Hippocampal formation (tissue), 2 donors: ENCODE results near the gene TAS2R50.
A peak's percentile ranks its signal among the peaks of the same experiment; 100 is the strongest.

Source experiments
- DNase-seq, 2 donors: peaks; one replicate each; lab custom pipeline; 2025; lab: John Stamatoyannopoulos, UW

TAS2R50 gene

DNA sequence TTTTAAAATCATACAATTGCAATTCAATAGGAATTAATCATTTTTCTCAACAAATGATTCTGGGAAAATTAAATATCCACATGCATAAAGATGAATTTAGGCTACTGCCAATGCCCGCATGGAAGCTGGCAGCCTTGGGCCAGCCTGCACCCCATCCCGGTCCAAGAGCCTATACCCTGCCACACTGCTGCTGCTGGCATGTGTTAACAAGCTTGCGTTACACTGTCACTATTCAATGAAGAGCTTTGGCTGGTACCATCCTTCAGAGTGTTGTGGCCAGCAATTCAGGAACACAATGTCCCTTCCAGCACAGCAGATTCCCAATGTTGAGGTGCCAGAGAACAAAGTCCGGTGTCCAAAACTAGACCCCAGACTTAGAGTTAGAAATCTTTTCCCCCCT, 34.1 kb downstream of the TAS2R50 start:
- DNase-seq = peak; percentile 4 to 20

DNA sequence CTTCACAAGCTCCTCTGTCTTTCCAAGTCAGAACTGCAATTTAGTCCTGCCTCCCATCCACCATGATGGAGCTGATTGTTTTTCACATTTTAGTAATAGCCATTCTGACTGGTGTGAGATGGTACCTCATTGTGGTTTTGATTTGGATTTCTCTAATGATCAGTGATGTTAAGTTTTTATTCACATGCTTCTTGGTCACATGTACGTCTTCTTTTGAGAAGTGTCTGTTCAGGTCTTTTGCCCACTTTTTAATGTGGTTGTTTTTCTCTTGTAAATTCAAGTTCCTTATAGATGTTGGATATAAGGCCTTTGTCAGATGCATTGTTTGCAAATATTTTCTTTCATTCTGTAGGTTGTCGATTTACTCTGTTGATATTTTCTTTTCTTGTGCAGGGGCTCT, 43.5 kb downstream of the TAS2R50 start:
- DNase-seq = no peak

DNA sequence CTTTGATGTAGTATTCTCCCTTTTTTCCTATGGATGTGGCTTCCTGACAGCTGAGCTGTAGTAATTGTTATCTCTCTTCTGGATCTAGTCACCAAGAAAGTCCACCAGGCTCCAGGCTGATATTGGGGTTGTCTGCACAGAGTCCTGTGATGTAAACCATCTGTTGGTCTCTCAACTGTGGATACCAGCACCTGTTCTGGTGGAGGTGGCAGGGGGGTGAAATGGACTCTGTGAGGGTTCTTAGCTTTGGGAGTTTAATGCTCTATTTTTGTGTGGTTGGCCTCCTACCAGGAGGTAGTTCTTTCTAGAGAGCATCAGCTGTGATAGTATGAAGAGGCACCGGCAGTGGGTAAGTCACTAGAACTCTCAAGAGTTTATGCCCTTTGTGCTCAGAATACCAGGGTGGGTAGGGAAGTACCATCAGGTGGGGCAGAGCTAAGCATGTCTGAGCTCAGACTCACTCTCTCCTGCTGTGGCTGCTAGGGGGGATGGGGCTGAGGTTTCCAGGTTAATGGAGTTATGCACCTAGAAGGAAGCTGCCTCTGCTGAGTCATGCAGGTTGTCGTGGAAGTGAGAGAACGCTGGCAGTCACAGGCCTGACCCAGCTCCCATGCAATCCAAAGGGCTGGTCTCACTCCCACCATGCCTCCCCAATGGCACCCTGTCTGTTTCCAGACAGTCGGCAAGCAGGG, 44.6 kb downstream of the TAS2R50 start:
- no peak for DNase-seq

DNA sequence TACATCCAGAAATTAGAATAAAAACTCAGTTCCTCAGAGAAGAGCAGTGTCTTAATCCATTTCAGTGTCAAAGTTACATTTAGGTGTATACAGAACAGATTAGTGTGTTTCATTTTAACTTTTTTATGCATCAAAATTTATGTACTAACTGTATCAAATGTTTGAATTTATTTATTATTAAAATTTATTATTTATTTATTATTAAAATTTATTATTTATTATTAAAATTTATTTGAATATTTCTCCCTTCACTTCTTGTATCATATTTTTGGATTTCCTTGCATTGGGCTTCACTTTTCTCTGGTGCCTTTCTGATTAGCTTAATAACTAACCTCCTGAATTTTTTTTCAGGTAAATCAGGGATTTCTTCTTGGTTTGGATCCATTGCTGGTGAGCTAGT, 45.3 kb downstream of the TAS2R50 start:
- DNase-seq = no peak

DNA sequence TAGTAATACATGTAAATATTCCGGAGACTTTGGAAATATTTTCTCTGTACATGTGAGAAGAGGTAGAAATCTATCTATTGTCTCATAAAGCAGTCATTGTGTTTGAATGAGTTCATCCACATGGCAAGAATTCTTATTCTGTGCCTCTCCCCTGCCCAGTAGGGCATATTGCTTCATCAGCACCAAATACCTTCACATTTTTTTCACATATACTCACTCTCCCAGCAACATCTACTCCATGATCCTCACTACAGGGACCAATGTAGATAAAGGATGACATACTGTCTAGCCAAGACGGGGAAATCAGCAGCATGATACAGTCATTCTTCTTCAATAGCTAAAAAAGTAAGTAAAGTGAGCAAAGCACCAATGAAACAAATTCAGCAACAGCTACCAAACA, 46.3 kb downstream of the TAS2R50 start:
- no peak for DNase-seq

DNA sequence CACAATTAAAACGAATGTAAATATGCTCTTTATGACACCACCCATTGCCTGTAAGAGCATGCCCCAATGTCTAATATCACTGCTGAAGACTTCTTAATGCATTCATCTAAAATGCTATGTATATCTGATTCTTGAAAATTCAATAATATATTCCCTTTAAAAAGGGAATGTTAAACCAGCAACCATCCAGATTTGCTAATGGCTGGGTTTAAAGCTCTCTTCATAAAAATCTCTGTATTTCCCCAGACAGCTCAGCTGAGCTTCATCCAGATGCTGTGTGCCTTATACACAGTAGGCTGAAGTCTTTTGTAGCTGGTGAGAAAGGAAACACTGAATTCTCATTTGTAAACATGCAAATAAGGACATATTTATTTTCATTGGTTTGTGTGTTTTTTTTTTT, 47.5 kb downstream of the TAS2R50 start, which contains the start of gene TAS2R14:
TSS of gene TAS2R14 (minus strand) at position 101 of the 400 bp plus-strand sequence. CDS start at position 45, 56 bp downstream.
- no peak for DNase-seq

DNA sequence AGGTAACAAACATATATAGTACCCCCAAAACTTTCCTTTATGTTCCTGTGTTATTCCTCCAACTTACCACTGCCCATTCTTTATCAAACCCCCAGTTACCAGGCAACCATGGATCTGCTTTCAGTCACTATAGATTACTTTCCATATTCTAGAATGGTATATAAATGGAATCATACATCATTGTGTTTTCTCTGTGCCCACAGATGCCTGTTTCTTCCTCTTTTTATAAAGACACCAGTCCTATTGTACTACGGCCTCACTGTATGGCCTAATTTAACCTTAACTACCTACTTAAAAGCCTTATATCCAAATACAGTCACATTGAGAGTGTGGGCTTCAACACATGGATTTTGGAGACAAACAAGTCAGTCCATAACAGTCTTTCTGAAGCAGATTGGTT, 50.2 kb downstream of the TAS2R50 start:
- DNase-seq = no peak
